ENCODE results near the gene CCDC120. TPM values are rescaled to one million over a fixed set of nuclear protein-coding genes. Genes with fewer than 3 reads are reported as not detected.
A peak's percentile ranks its signal among the peaks of the same experiment; 100 is the strongest.

The CCDC120 gene
- total RNA-seq, 4 donors from 2014 or later, result 36.6 to 43.3 (median 38.1) TPM

GRCh38 chrX:49037883-49038475 is 20.8 kb upstream of the CCDC120 start:
- H3K9me3 ChIP-seq, result no peaks in the 10 kb centered on the region
- peaks cover 32% of the 10 kb centered on the region for H3K4me1 ChIP-seq
- 87% methylated on average over 9 of the region's 15 CpGs for WGBS
- no peak for TF ChIP-seq POLR2A (IDR thresholded peaks at IDR 0.05)
- no peak for TF ChIP-seq EP300 (IDR thresholded peaks at IDR 0.05)
- no peak for TF ChIP-seq CTCF (IDR thresholded peaks at IDR 0.05)
- TF ChIP-seq POLR2AphosphoS5 (IDR thresholded peaks at IDR 0.05), result no peak
- no peak overlapping the region for H3K4me3 ChIP-seq
- no peak overlapping the region for H3K27ac ChIP-seq
- DNase-seq (ENCODE audit: low spot score in 2 of 2), result no peak
- peaks cover 45% of the 10 kb centered on the region for H3K36me3 ChIP-seq
- no peaks in the 10 kb centered on the region for H3K27me3 ChIP-seq

GRCh38 chrX:49039598-49040375 is 19.0 kb upstream of the CCDC120 start:
- peak; percentile 81 to 82 for DNase-seq (ENCODE audit: low spot score in 2 of 2)
- Histone ChIP-seq H3K27me3 (no peaks in the 10 kb centered on the region), H3K4me3 (peak overlapping the region; percentile 74), H3K27ac (peak overlapping the region; percentile 51), H3K4me1 (peaks cover 32% of the 10 kb centered on the region), H3K36me3 (peaks cover 28% of the 10 kb centered on the region), H3K9me3 (no peaks in the 10 kb centered on the region)
- WGBS, result 19% methylated on average over 7 of the region's 9 CpGs
- no peak for TF ChIP-seq CTCF (IDR thresholded peaks at IDR 0.05)
- TF ChIP-seq POLR2A (IDR thresholded peaks at IDR 0.05), result no peak
- TF ChIP-seq POLR2AphosphoS5 (IDR thresholded peaks at IDR 0.05), result no peak
- TF ChIP-seq EP300 (IDR thresholded peaks at IDR 0.05), result no peak

DNA sequence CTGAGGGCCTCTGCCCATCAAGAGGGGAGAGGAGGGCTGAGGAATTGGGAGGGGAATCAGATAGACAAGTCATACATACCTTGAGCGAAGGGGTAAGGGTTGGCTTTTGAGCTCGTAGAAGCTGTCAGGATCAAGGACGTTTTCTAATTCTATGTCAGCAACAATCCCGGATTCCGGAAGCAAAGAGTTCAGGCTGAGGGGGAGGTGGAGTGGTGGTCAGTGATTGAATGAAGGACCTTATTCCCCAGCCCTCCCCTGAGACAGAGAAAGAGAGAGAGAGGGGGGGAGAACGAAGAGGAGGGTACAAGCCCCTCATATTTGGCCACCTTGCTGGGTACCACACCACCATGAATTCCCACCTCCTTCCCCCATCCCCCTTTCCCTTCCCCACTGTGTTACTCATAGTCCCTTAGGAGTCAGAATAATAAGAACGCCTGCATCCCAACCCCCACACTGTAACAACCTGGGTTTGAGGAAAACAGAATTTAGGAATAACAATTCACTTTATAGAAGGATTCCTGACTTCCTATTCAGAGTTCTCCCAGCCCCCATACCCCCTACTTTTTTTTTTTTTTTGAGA is 18.3 kb upstream of the CCDC120 start:
- TF ChIP-seq EP300 (IDR thresholded peaks at IDR 0.05) (no peak), CTCF (IDR thresholded peaks at IDR 0.05) (no peak), POLR2A (IDR thresholded peaks at IDR 0.05) (no peak), POLR2AphosphoS5 (IDR thresholded peaks at IDR 0.05) (no peak)
- Histone ChIP-seq H3K27ac (peak overlapping the region; percentile 51), H3K27me3 (no peaks in the 10 kb centered on the region), H3K4me1 (peaks cover 32% of the 10 kb centered on the region), H3K4me3 (peak overlapping the region; percentile 74), H3K9me3 (no peaks in the 10 kb centered on the region), H3K36me3 (peaks cover 28% of the 10 kb centered on the region)
- WGBS, result 48% methylated on average over 7 of the region's 7 CpGs
- no peak for DNase-seq (ENCODE audit: low spot score in 2 of 2)

DNA sequence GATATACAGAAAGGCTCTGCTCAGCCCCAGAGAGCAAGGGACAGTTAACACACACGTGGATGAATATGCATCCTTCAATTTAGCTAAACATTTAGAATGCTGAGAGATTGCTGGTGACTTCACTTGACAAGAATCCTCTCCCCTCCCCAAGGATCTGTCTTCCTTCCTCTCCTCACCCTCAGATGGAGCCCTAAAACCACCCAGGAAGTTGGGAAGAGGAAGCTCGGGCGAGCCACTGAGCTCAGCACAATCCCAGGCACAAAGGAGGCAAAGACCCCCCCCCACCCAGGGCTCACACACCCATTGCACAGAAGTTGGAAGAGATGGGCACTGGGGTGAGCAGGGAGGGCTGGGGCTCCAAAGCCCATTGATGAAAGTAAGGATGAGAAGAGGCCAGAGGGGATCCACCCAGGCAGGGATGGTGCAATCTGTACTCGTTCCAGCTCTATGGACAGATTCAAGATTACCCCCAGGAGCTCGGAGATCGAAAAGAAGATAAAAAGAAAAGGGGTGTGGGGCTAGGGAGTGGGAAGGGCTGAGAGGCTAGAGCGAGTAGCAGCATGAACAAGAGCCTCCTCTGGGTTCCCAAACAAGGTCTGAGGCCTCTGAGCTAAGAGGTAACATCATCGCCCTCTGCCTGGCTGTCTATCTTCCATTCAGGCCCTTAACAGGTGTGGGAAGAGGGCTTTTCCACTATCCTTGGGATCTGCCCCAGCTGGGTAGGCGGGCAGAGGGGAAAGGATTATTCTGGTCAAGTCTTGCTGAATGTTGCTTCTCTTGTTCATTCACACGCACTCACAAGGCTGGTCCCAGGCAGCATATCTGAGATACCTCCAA is 16.8 kb upstream of the CCDC120 start:
- Histone ChIP-seq H3K9me3 (no peaks in the 10 kb centered on the region), H3K27me3 (no peaks in the 10 kb centered on the region), H3K36me3 (peaks cover 22% of the 10 kb centered on the region), H3K27ac (peak overlapping the region; percentile 97), H3K4me1 (peaks cover 32% of the 10 kb centered on the region), H3K4me3 (peak overlapping the region; percentile 74)
- WGBS, result 20% methylated on average over 10 of the region's 10 CpGs
- TF ChIP-seq POLR2A (IDR thresholded peaks at IDR 0.05) (no peak), POLR2AphosphoS5 (IDR thresholded peaks at IDR 0.05) (no peak), CTCF (IDR thresholded peaks at IDR 0.05) (no peak), EP300 (IDR thresholded peaks at IDR 0.05) (no peak)
- DNase-seq (ENCODE audit: low spot score in 2 of 2), result no peak

Data from suprapubic skin (tissue), 4 donors.